Stimulated activated CD8-positive, alpha-beta memory T cell treated with anti-CD3 and anti-CD28 coated beads, Interleukin-4, amount 100 ng/mL, for 24 hours (primary cell): ENCODE results near the gene ONECUT1.

Experiments used
- DNase-seq: peaks from one replicate; pipeline ENCODE4 v3.0.0-alpha.2; 2020; ENCODE audit warnings: low read depth

ONECUT1 gene

GRCh38 chr15:52731732-52732470 is 58.2 kb downstream of the ONECUT1 start:
- no peak for DNase-seq

- DNase-seq = no peak
Observed at GRCh38 chr15:52731004-52731403, 59.1 kb downstream of the ONECUT1 start.

- no peak for DNase-seq
Observed at GRCh38 chr15:52730594-52730993, 59.5 kb downstream of the ONECUT1 start.

DNA sequence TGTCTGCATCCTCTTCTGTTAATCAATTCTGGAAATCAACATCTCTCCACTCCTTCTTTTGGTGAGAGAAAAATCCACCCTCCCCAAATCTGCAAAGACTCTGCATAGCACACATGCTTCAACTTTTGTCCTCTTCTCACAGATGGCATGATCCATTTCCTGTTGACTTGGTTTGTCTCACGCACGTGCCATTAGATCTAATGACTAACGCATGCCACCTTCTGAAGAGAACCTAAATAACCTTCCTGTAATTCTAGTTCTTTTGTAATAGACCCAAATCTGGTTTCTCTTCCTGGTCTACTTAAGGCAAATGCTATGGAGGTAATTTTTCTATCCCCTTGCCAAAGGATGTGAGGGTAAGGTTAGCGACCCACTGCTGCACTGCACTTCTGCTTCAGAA is 60.0 kb downstream of the ONECUT1 start:
- peak; percentile 1 for DNase-seq

DNA sequence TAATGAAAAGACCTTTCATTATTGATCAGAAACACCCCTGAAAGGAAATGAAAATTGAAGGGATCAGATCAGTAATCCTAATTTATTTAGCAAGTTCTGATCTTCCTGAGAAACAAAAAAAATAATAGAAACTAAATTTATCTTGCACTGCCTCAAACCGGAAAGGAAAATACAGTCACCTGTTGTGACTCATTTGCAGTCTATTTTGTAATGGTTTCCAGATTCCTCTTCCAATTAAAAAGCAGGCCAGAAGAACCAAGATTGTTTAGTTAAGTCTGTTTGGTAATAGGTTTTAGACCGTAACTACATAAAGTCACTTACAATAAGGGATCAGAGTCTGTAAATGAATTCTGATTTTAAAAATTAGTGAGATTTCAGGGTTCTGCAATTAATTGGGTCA is 61.2 kb downstream of the ONECUT1 start:
- no peak for DNase-seq

GRCh38 chr15:52727815-52728214 is 62.3 kb downstream of the ONECUT1 start:
- no peak for DNase-seq

- no peak for DNase-seq
Observed at GRCh38 chr15:52726195-52726594, 63.9 kb downstream of the ONECUT1 start.

GRCh38 chr15:52718551-52718950 is 71.6 kb downstream of the ONECUT1 start:
- no peak for DNase-seq

DNA sequence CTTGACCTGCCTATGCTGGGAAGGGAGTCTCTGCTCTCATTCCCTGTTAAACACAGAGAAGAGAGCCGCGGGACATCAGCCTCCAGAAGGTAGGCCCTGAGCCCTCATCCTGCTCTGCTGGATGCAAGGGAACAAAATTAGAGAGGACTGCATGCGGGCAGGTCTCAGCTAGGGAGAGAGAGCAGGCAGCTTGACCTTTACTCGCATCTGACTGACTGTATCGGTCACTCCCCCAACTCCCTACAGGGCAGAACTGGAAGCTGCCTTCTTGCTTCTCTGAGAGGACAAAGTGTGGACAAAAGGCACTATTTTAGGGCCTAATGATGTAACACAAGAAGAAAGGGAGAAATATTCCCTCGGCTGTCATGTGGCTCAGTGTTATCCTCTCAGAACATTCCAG is 72.2 kb downstream of the ONECUT1 start:
- no peak for DNase-seq

DNA sequence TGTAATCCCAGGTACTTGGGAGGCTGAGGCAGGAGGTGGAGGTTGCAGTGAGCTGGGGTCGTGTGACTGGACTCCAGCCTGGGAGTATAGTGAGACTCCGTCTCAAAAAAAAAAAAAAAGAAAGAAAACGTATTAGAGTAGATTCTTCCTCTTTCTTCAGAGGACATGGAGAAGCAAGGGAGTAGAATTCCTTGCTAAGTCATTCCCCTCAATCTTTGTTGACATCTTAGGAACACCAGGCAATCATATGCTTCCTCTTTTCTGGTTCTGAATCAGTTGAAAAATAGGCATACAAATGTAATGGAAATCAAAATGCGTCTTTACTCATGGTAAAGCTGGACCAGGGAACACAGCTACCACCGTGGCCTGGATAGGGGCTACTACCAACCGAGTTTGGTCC is 72.7 kb downstream of the ONECUT1 start:
- no peak for DNase-seq

DNA sequence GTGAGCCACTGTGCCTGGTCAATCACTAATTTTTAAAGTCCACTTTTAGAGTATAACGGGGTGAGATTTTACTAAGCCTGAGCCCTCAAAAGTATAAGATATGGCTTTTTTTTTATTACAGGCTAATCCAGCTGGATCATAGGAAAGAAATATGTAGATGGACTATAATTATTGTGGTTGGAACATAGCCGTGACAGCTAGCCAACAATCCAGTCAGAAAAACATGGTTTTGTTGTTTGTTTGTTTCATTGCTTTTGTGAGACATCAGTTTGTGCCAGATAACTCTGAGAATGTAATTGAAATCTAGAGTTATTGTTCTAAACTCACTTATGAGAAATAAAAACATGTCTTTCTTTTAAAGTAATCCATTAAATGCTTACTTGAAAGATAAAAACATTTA is 73.6 kb downstream of the ONECUT1 start:
- DNase-seq = no peak

GRCh38 chr15:52715411-52715810 is 74.7 kb downstream of the ONECUT1 start:
- no peak for DNase-seq

GRCh38 chr15:52714968-52715367 is 75.2 kb downstream of the ONECUT1 start:
- DNase-seq = no peak

DNA sequence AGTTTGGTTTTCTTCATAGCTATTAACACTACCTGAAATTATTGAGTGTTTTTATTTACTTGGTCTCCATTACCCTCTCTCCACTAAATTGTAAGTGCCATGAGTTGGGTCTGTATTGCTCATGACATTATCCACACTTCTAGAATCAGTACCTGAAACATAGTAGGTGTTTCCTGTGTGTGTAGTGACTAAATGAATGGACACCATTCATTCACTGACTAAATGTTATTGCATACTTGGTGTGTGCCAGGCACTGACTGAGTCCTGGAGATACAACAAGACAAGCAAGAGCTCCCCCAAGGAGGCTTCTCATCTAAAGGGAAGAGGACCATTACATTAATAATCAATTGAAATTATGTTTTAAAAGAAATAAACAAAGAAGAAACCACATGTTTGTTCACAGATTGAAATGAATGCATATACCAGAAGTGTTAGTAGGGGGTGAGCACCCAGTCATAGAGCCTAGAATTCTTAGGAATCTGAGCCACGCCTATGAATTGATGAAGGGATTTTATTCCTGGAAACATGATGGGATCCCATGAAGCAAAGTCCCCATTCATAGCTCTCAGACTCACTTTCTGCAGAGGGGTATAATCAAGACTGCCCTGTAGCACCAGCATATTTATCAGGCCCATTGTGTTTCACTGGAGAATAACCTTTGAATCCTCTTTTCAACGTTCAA is 79.3 kb downstream of the ONECUT1 start:
- no peak for DNase-seq

DNA sequence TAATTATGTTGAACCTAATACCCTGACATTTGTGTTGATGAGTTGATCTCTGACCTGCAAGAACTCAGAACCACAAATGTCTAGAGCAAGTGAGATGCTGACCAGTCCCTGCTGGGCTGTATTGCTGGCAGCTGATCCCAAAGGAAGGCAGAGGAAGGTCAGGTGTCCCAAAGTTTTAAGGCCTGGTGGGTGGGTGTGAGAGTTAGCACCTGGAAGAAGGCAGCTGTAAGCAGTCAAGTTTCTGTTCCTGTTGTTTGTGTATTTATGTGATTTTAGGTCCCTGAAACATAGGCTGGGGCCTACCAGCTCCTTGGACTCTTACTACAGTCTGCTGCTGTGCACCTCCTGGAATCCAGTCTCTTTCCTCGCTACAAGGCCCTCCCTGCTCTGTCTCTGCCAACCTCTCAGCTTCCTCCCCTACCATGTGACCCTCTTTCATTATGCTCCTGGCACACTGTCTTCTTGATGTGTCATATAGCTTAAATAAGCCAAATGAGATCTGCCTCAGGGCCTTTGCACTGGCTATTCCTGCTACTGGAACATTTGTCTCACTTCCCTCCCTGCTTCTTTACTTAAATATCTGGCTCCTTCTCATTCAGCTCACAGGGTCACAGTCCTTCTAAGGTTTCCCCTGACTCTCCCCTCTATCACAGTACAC is 80.0 kb downstream of the ONECUT1 start:
- no peak for DNase-seq

GRCh38 chr15:52709187-52709981 is 80.8 kb downstream of the ONECUT1 start:
- DNase-seq = no peak
